NCI-H1092 treated with DMSO at 0.1 percent for 48 hours (cell line): ENCODE results near the gene CCNG1.
"Not testable (repeated sequence)": the region's sequence is repeated elsewhere in the genome, so short reads cannot be mapped to it uniquely, and the experiment has no call there.

Experiments used
- DNase-seq: peaks from one replicate; lab custom pipeline; 2025; lab: John Stamatoyannopoulos, UW

CCNG1 gene

GRCh38 chr5:163437309-163438182 lies at the start of gene CCNG1:
Gene CCNG1, plus strand, starts transcription at chr5:163437595. Its CDS starts 1,662 bp downstream, at chr5:163439257.
- peak; percentile 88 for DNase-seq

GRCh38 chr5:163395792-163396191 lies 41.6 kb upstream of the CCNG1 start:
- DNase-seq: no peak

- DNase-seq: not testable (repeated sequence)
Measured at GRCh38 chr5:163396818-163397340, 40.5 kb upstream of the CCNG1 start.

GRCh38 chr5:163397354-163397753 lies 40.0 kb upstream of the CCNG1 start:
- no peak for DNase-seq

GRCh38 chr5:163399923-163400322 lies 37.5 kb upstream of the CCNG1 start:
- no peak for DNase-seq

- no peak for DNase-seq
Measured at GRCh38 chr5:163401271-163401670, 36.1 kb upstream of the CCNG1 start.

GRCh38 chr5:163402007-163402406 lies 35.4 kb upstream of the CCNG1 start:
- no peak for DNase-seq

- no peak for DNase-seq
Measured at GRCh38 chr5:163404364-163405173, 32.8 kb upstream of the CCNG1 start.

GRCh38 chr5:163407034-163407655 lies 30.2 kb upstream of the CCNG1 start:
- DNase-seq: no peak

GRCh38 chr5:163408311-163408923 lies 29.0 kb upstream of the CCNG1 start:
- peak; percentile 31 for DNase-seq

- no peak for DNase-seq
Measured at GRCh38 chr5:163409384-163409783, 28.0 kb upstream of the CCNG1 start.

GRCh38 chr5:163410505-163410904 lies 26.9 kb upstream of the CCNG1 start:
- no peak for DNase-seq

GRCh38 chr5:163415673-163416072 lies 21.7 kb upstream of the CCNG1 start:
- not testable (repeated sequence) for DNase-seq

GRCh38 chr5:163424836-163425235 lies 12.6 kb upstream of the CCNG1 start:
- DNase-seq: no peak

GRCh38 chr5:163426128-163426527 lies 11.3 kb upstream of the CCNG1 start:
- not testable (repeated sequence) for DNase-seq

GRCh38 chr5:163432544-163432943 lies 4.9 kb upstream of the CCNG1 start:
- DNase-seq: no peak

- DNase-seq: no peak
Measured at GRCh38 chr5:163433271-163433670, 4.1 kb upstream of the CCNG1 start.

GRCh38 chr5:163434401-163434866 lies 3.0 kb upstream of the CCNG1 start:
- DNase-seq: no peak

GRCh38 chr5:163436515-163436914 lies 880 bp upstream of the CCNG1 start:
- DNase-seq: no peak

- DNase-seq: no peak
Measured at GRCh38 chr5:163437011-163437308, 435 bp upstream of the CCNG1 start.

GRCh38 chr5:163439092-163439425 lies 1.7 kb downstream of the CCNG1 start:
- DNase-seq: no peak

GRCh38 chr5:163440954-163441353 lies 3.6 kb downstream of the CCNG1 start:
- no peak for DNase-seq
